GM12878 (cell line): Measurements from ENCODE around the gene DEGS2. TPM values are rescaled to one million over a fixed set of nuclear protein-coding genes. Genes with fewer than 3 reads are reported as not detected.
A peak's percentile ranks its signal among the peaks of the same experiment; 100 is the strongest.

Source experiments
- ATAC-seq: fragments of 200-7000 bp; cut with Tn5 transposase; 3 replicates; pipeline ENCODE4 v1.9.1; 2020; ENCODE audit warnings: mild to moderate bottlenecking, moderate library complexity
- BruUV-seq: library from RNA; stranded (reverse); fragments of 400-500 nt; replicated peaks from 2 replicates; lab custom pipeline; 2021; lab: Mats Ljungman, UMichigan
- CTCF ChIA-PET: fragments of 300-600 bp; sonication (Branson Sonifier 250); formaldehyde crosslinking; extraction: SDS; loops from one replicate; lab custom pipeline; 2021; ENCODE audit warnings: inconsistent platforms; lab: Yijun Ruan, JAX
- POLR2A ChIA-PET: fragments of 350-600 bp; formaldehyde crosslinking; extraction: SDS; loops from one replicate; lab custom pipeline; 2021; ENCODE audit warnings: inconsistent platforms; lab: Charles Lee
- RAD21 ChIA-PET: fragments of 300-600 bp; sonication (Branson Sonifier 250); formaldehyde crosslinking; loops from one replicate; lab custom pipeline; 2023; ENCODE audit warnings: antibody characterized with exemption; ENCODE audit not compliant: unreplicated experiment; lab: Charles Lee
- SMC1A ChIA-PET: fragments of 300-600 bp; sonication (Branson Sonifier 250); formaldehyde crosslinking; loops from one replicate; lab custom pipeline; 2023; ENCODE audit not compliant: unreplicated experiment, uncharacterized antibody; lab: Charles Lee
- DNase-seq: peaks from one replicate; pipeline ENCODE4 v3.0.0-alpha.2; 2011; ENCODE audit warnings: low read depth, low spot score
- FAIRE-seq: peaks from 3 replicates; lab custom pipeline; 2011; peaks lifted over from hg19 to GRCh38; lab: Jason Lieb, UNC
- H2AFZ ChIP-seq: 2 replicates; pipeline ENCODE4 v1.6.0; 2011; ENCODE audit warnings: low read depth, low read length, control low read depth; ENCODE audit not compliant: control insufficient read depth
- H3K27ac ChIP-seq: 2 replicates; pipeline ENCODE4 v1.5.1; 2011; ENCODE audit warnings: control low read depth; ENCODE audit not compliant: control insufficient read depth, insufficient read depth
- H3K27me3 ChIP-seq, 2 experiments: replicated peaks in 1 of 2; 2 replicates each; pipeline versions ENCODE4 v1.6.0 to v1.6.1; 2011; ENCODE audit warnings: low read length in 1 of 2; ENCODE audit not compliant: control insufficient read depth in 2 of 2, insufficient read depth in 2 of 2
- H3K36me3 ChIP-seq, 2 experiments: 2 replicates each; pipeline ENCODE4 v1.5.1; 2011; ENCODE audit warnings: low read length in 1 of 2; ENCODE audit not compliant: control insufficient read depth in 2 of 2, insufficient read depth in 2 of 2
- H3K4me1 ChIP-seq: 2 replicates; pipeline ENCODE4 v1.6.1; 2011; ENCODE audit warnings: mild to moderate bottlenecking, low read length, moderate library complexity, mixed read lengths; ENCODE audit not compliant: control insufficient read depth, insufficient read depth
- H3K4me2 ChIP-seq: 2 replicates; pipeline ENCODE4 v1.6.0; 2011; ENCODE audit warnings: control low read depth; ENCODE audit not compliant: control insufficient read depth, insufficient read depth
- H3K4me3 ChIP-seq: fragments of 200-600 bp; sonication (generic); 2 replicates; pipeline ENCODE4 v1.5.1; 2016
- H3K79me2 ChIP-seq: 2 replicates; pipeline ENCODE4 v1.6.0; 2011; ENCODE audit warnings: low read length; ENCODE audit not compliant: control insufficient read depth, insufficient read depth
- H3K9ac ChIP-seq: 2 replicates; pipeline ENCODE4 v1.8.0; 2011; ENCODE audit warnings: low read length, control low read depth, mixed read lengths; ENCODE audit not compliant: control insufficient read depth, insufficient read depth
- H3K9me3 ChIP-seq: replicated peaks from 3 replicates; pipeline ENCODE4 v1.5.1; 2011; ENCODE audit warnings: mild to moderate bottlenecking, low read length; ENCODE audit not compliant: control insufficient read depth, insufficient read depth
- H4K20me1 ChIP-seq: 2 replicates; pipeline ENCODE4 v1.6.0; 2011; ENCODE audit not compliant: control insufficient read depth, insufficient read depth
- BCLAF1 ChIP-seq: fragments of 450-650 bp; IDR thresholded peaks from 2 replicates; pipeline ENCODE4 v1.6.1; 2017; ENCODE audit warnings: antibody characterized with exemption, mild to moderate bottlenecking, moderate library complexity
- CEBPB ChIP-seq, 2 experiments: fragments of 150-350 bp in 1 of 2; IDR thresholded peaks; 2 replicates each; pipeline ENCODE4 v1.6.1; 2012 to 2014; ENCODE audit warnings: low read depth in 2 of 2, low read length in 2 of 2, borderline replicate concordance in 1 of 2, inconsistent platforms in 1 of 2
- CTCF ChIP-seq, 3 experiments: IDR thresholded peaks in 2 of 3; conservative IDR thresholded peaks in 1 of 3; 2 replicates each; pipeline ENCODE4 v1.5.1; 2011; ENCODE audit warnings: low read depth in 3 of 3, low read length in 3 of 3, mild to moderate bottlenecking in 3 of 3, control low read depth in 2 of 3, moderate library complexity in 2 of 3, inconsistent platforms in 1 of 3, mixed read lengths in 1 of 3; ENCODE audit not compliant: control insufficient read depth in 2 of 3, insufficient read depth in 1 of 3; ENCODE audit errors: extremely low read depth in 1 of 3
- EZH2 ChIP-seq: IDR thresholded peaks from 2 replicates; pipeline ENCODE4 v1.6.1; 2012; ENCODE audit warnings: low read depth, mild to moderate bottlenecking, control low read depth, inconsistent platforms, low read length, borderline replicate concordance; ENCODE audit not compliant: control insufficient read depth
- IRF4 ChIP-seq: IDR thresholded peaks from 2 replicates; pipeline ENCODE4 v1.6.1; 2011; ENCODE audit warnings: low read depth, low read length
- JUNB ChIP-seq: IDR thresholded peaks from 2 replicates; pipeline ENCODE4 v1.6.1; 2016; ENCODE audit warnings: antibody characterized with exemption, mild to moderate bottlenecking
- NR2C1 ChIP-seq: fragments of 450-650 bp; IDR thresholded peaks from 2 replicates; pipeline ENCODE4 v1.6.1; 2017; ENCODE audit warnings: antibody characterized with exemption, mild to moderate bottlenecking, moderate library complexity
- POLR2A ChIP-seq: IDR thresholded peaks from 2 replicates; pipeline ENCODE4 v1.6.1; 2011; ENCODE audit warnings: low read depth, mild to moderate bottlenecking, low read length
- RUNX3 ChIP-seq: IDR thresholded peaks from 2 replicates; pipeline ENCODE4 v1.6.1; 2012; ENCODE audit warnings: low read length, inconsistent platforms
- WGBS: methylation state at CpG from one replicate; pipeline ENCODE4 v1.1.6; 2016; ENCODE audit warnings: low lambda C conversion rate; ENCODE audit not compliant: insufficient replicate concordance, insufficient coverage; ENCODE audit errors: missing lambda C conversion rate; 5-methylcytosine and 5-hydroxymethylcytosine counted together
- in situ Hi-C: fragments of 300-500 bp; cut with MboI; formaldehyde crosslinking; loops from 9 replicates; pipeline ENCODE4 v1.14.3; 2018; ENCODE audit warnings: mixed read lengths
- intact Hi-C: fragments of 100-400 bp; cut with micrococcal nuclease; formaldehyde crosslinking; loops from one replicate; pipeline ENCODE4 v1.14.2; 2022; ENCODE audit not compliant: unreplicated experiment
- polyA plus RNA-seq, 11 experiments: library from polyadenylated mRNA; depleted of rRNA in 4 of 11; unstranded in 6 of 11; stranded (reverse) in 5 of 11; fragments of >200 nt; fragmentation: Nextera tagmentation in 4 of 11; fragmentation: Illumina TruSeq in 1 of 11; extraction: Ambion mirVana in 4 of 11; extraction: Trizol in 1 of 11; gene quantifications; 1 replicate in 1 of 11; 2 replicates in 10 of 11; pipeline versions ENCODE4 v1.2.1 to v1.2.3, GENCODE V29; 2011 to 2016; ENCODE audit warnings: inconsistent platforms in 2 of 11, missing spikeins in 2 of 11, low read depth in 1 of 11
- total RNA-seq, 4 experiments: library from RNA; depleted of rRNA in 3 of 4; stranded (reverse); fragments of >200 nt in 3 of 4; fragmentation: Illumina TruSeq in 1 of 4; extraction: Trizol in 1 of 4; gene quantifications; 2 replicates each; pipeline versions ENCODE4 v1.2.1 to v1.2.3, GENCODE V29; 2013 to 2021
- TF ChIP-seq, protein P1 (sequence below): fragments of 450-650 bp; IDR thresholded peaks from 2 replicates; pipeline ENCODE4 v1.6.1; 2016; ENCODE audit warnings: mild to moderate bottlenecking
- TF ChIP-seq, protein P2 (sequence below): fragments of 450-650 bp; IDR thresholded peaks from 2 replicates; pipeline ENCODE4 v1.6.1; 2017; ENCODE audit warnings: low read depth, mild to moderate bottlenecking, moderate library complexity

Gene DEGS2
- total and polyA plus RNA-seq, 10 of the 15 experiments (the other 5 are each of a cell fraction or from before 2014, with no cell fraction given): 0.01 to 2.5 (median 0.45) TPM; not detected in 1

DNA sequence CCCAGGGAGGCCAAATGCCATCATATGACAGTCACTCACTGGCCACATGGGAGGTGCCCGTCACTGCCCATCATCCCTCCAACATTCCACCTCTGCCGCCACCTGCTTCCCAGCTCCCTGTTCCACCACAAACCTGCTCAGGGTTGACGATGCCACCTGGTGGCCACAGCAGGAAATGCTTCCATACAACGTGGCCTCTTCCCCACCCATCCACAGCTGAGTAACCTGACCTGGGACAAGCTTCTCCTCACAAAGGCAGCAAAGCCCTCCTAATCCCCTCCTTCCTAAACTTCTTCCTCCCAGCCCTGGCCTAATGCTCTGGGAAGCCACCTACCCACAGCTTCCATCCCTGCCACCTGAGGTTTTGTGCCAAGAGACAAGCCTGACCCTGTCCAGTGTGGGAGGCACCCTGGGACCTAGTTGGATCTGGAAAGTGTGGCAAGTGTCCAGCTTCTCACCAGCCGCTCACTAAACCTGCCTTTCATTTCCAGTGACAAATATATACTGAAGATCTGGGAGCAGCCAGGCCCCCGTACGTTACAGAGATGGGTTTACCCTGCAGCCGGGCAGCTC, 4.3 kb downstream of the DEGS2 start:
- H3K4me3 ChIP-seq: no peak overlapping the region
- intact Hi-C loops: no loop called here
- BruUV-seq: no TSS peak
- in situ Hi-C loops: no loop called here
- RAD21 ChIA-PET: no interaction called here
- DNase-seq: no peak
- no peak for ATAC-seq
- H4K20me1 ChIP-seq: no peaks in the 10 kb centered on the region
- H3K4me1 ChIP-seq: peaks cover 15% of the 10 kb centered on the region
- no peak overlapping the region for H2AFZ ChIP-seq
- SMC1A ChIA-PET: interaction anchor here (0.5 to 1.2 kb wide), 4 partner anchors 56 to 172 kb away, joined by 3 read pairs; no protein-coding TSS in a partner anchor
- peaks cover 0 to 2% of the 10 kb centered on the region in 2 experiments; a peak in 2 of 4 replicates for H3K27me3 ChIP-seq
- POLR2A ChIA-PET: no interaction called here
- CTCF ChIA-PET: interaction anchor here (1.0 to 1.5 kb wide), 10 partner anchors 11 to 172 kb away, joined by 3 to 7 read pairs (median 3); partner anchors contain the start of gene EVL
- no peaks in the 10 kb centered on the region for H3K36me3 ChIP-seq
- H3K9ac ChIP-seq: no peak overlapping the region
- H3K4me2 ChIP-seq: no peak overlapping the region
- no peaks in the 10 kb centered on the region for H3K79me2 ChIP-seq
- FAIRE-seq: no peak
- H3K27ac ChIP-seq: no peak overlapping the region
- 72% methylated on average over 8 of the region's 8 CpGs for WGBS
- no peaks in the 10 kb centered on the region; the same call in 2 of the 3 replicates for H3K9me3 ChIP-seq
- TF ChIP-seq, protein P1, sequence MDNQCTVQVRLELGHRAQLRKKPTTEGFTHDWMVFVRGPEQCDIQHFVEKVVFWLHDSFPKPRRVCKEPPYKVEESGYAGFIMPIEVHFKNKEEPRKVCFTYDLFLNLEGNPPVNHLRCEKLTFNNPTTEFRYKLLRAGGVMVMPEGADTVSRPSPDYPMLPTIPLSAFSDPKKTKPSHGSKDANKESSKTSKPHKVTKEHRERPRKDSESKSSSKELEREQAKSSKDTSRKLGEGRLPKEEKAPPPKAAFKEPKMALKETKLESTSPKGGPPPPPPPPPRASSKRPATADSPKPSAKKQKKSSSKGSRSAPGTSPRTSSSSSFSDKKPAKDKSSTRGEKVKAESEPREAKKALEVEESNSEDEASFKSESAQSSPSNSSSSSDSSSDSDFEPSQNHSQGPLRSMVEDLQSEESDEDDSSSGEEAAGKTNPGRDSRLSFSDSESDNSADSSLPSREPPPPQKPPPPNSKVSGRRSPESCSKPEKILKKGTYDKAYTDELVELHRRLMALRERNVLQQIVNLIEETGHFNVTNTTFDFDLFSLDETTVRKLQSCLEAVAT: no peak
- TF ChIP-seq EZH2: no peak
- TF ChIP-seq NR2C1: no peak
- TF ChIP-seq, protein P2, sequence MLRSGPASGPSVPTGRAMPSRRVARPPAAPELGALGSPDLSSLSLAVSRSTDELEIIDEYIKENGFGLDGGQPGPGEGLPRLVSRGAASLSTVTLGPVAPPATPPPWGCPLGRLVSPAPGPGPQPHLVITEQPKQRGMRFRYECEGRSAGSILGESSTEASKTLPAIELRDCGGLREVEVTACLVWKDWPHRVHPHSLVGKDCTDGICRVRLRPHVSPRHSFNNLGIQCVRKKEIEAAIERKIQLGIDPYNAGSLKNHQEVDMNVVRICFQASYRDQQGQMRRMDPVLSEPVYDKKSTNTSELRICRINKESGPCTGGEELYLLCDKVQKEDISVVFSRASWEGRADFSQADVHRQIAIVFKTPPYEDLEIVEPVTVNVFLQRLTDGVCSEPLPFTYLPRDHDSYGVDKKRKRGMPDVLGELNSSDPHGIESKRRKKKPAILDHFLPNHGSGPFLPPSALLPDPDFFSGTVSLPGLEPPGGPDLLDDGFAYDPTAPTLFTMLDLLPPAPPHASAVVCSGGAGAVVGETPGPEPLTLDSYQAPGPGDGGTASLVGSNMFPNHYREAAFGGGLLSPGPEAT: no peak
- no peak for TF ChIP-seq POLR2A
- no peak for TF ChIP-seq IRF4
- peak; percentile 27; the same call in 1 of the 2 replicates for TF ChIP-seq RUNX3
- TF ChIP-seq BCLAF1: no peak
- TF ChIP-seq CTCF (IDR thresholded peaks at IDR 0.05 in 2 of 3, conservative IDR thresholded peaks at IDR 0.05 in 1 of 3; ENCODE audit: control insufficient read depth in 2 of 3, extremely low read depth in 1 of 3, insufficient read depth in 1 of 3, low read depth in 3 of 3, low read length in 3 of 3): peak; percentile 19 to 62 (median 56)
- no peak for TF ChIP-seq JUNB
- TF ChIP-seq CEBPB (IDR thresholded peaks at IDR 0.05; ENCODE audit: borderline replicate concordance in 1 of 2, low read depth in 2 of 2, low read length in 2 of 2): no peak
